Nephron progenitor cell (in vitro differentiated cells): Measurements from ENCODE around the gene TMEM81.

Source experiments
- DNase-seq: peaks from one replicate; pipeline ENCODE4 v3.0.0; 2021
- H3K27ac Mint-ChIP-seq: 2 replicates; pipeline ENCODE4 v1.8.0; 2021; ENCODE audit warnings: mild to moderate bottlenecking, moderate library complexity, mixed read lengths
- H3K27me3 Mint-ChIP-seq: 2 replicates; pipeline ENCODE4 v1.8.0; 2021; ENCODE audit warnings: mild to moderate bottlenecking, low read depth, mixed read lengths; ENCODE audit not compliant: poor library complexity
- H3K36me3 Mint-ChIP-seq: 2 replicates; pipeline ENCODE4 v1.8.0; 2021; ENCODE audit warnings: low read depth, mixed read lengths
- H3K4me1 Mint-ChIP-seq: 2 replicates; pipeline ENCODE4 v1.8.0; 2021; ENCODE audit warnings: mixed read lengths
- H3K4me3 Mint-ChIP-seq: 2 replicates; pipeline ENCODE4 v1.8.0; 2021; ENCODE audit warnings: mild to moderate bottlenecking, moderate library complexity, mixed read lengths
- H3K9me3 Mint-ChIP-seq: 2 replicates; pipeline ENCODE4 v1.8.0; 2021; ENCODE audit warnings: mild to moderate bottlenecking, moderate library complexity, mixed read lengths
- TF ChIP-seq, protein P1 (sequence below): fragments of 200-600 bp; sonication (generic); IDR thresholded peaks from 2 replicates; pipeline ENCODE4 v1.5.0; 2021; ENCODE audit warnings: antibody characterized with exemption

Gene TMEM81

GRCh38 chr1:205076245-205076761, 8.0 kb downstream of the TMEM81 start:
- no peaks in the 10 kb centered on the region for H3K36me3 Mint-ChIP-seq
- H3K27ac Mint-ChIP-seq, result no peak overlapping the region
- TF ChIP-seq, protein P1, sequence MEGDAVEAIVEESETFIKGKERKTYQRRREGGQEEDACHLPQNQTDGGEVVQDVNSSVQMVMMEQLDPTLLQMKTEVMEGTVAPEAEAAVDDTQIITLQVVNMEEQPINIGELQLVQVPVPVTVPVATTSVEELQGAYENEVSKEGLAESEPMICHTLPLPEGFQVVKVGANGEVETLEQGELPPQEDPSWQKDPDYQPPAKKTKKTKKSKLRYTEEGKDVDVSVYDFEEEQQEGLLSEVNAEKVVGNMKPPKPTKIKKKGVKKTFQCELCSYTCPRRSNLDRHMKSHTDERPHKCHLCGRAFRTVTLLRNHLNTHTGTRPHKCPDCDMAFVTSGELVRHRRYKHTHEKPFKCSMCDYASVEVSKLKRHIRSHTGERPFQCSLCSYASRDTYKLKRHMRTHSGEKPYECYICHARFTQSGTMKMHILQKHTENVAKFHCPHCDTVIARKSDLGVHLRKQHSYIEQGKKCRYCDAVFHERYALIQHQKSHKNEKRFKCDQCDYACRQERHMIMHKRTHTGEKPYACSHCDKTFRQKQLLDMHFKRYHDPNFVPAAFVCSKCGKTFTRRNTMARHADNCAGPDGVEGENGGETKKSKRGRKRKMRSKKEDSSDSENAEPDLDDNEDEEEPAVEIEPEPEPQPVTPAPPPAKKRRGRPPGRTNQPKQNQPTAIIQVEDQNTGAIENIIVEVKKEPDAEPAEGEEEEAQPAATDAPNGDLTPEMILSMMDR, result no peak
- no peak overlapping the region for H3K4me3 Mint-ChIP-seq
- DNase-seq, result no peak
- no peaks in the 10 kb centered on the region for H3K4me1 Mint-ChIP-seq
- no peaks in the 10 kb centered on the region for H3K9me3 Mint-ChIP-seq
- H3K27me3 Mint-ChIP-seq, result peaks cover 13% of the 10 kb centered on the region

DNA sequence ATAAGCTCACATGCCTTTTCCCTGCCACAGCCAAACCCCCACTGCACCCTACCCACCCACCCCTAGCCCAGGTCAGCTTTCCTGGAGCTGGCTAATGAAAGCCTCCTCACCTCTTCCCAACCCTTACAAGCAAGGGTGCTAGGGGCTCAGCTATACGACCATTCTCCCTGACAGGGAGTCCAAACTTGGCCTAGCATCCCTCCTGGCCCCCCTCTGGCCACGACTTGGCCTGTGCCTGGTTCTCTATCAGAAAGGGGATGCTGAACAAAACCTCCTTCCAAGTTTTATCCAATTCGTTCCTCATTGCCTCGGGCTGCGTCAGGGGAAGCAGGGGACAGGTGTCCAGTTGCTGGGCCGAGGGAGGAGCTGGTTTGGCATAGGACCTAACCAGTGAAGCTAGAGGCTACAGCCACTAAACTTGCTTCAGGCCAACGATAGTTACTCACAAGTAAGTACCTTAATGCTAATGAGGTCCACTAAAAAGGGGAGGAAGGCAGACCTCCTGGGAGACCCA, 8.6 kb downstream of the TMEM81 start:
- TF ChIP-seq, protein P1, result no peak
- no peaks in the 10 kb centered on the region for H3K36me3 Mint-ChIP-seq
- no peak overlapping the region for H3K27ac Mint-ChIP-seq
- no peak for DNase-seq
- H3K27me3 Mint-ChIP-seq, result peaks cover 16% of the 10 kb centered on the region
- no peaks in the 10 kb centered on the region for H3K9me3 Mint-ChIP-seq
- no peak overlapping the region for H3K4me3 Mint-ChIP-seq
- H3K4me1 Mint-ChIP-seq, result no peaks in the 10 kb centered on the region

- TF ChIP-seq, protein P1, result no peak
- no peaks in the 10 kb centered on the region for H3K36me3 Mint-ChIP-seq
- H3K27me3 Mint-ChIP-seq, result peaks cover 12% of the 10 kb centered on the region
- no peak overlapping the region for H3K27ac Mint-ChIP-seq
- H3K4me3 Mint-ChIP-seq, result no peak overlapping the region
- no peak for DNase-seq
- H3K9me3 Mint-ChIP-seq, result no peaks in the 10 kb centered on the region
- no peaks in the 10 kb centered on the region for H3K4me1 Mint-ChIP-seq
Measured at GRCh38 chr1:205074513-205074912, 9.7 kb downstream of the TMEM81 start.

DNA sequence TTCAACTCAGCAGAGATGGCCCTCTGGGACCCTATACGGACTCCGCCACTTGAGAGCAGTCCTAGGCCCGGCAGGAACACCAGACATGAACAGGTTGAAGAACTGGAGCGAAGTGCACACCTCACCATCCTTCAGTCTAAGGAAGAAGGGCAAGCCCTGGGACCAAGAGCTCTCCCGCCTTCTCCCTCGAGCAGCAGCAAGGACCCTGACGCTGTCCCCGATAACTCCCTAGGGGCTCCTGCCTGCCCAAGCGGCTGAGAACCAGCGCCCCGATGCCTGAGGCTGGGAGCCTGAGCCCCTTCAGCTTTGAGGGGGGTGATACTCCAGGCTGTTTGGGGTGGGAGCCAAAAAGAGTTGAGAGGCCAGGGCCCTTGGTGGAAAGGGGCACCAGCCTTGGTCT, 10.2 kb downstream of the TMEM81 start:
- no peaks in the 10 kb centered on the region for H3K9me3 Mint-ChIP-seq
- TF ChIP-seq, protein P1, result no peak

GRCh38 chr1:205073511-205073910, 10.7 kb downstream of the TMEM81 start:
- Mint-ChIP-seq H3K9me3 (no peaks in the 10 kb centered on the region), H3K4me3 (no peak overlapping the region), H3K4me1 (no peaks in the 10 kb centered on the region), H3K27ac (no peak overlapping the region), H3K27me3 (peaks cover 12% of the 10 kb centered on the region), H3K36me3 (no peaks in the 10 kb centered on the region)
- DNase-seq, result no peak
- TF ChIP-seq, protein P1, result no peak

More for the DNA sequence above, 10.2 kb downstream of the TMEM81 start:
- H3K27ac Mint-ChIP-seq, result no peak overlapping the region
- peaks cover 12% of the 10 kb centered on the region for H3K27me3 Mint-ChIP-seq
- H3K4me3 Mint-ChIP-seq, result no peak overlapping the region
- H3K36me3 Mint-ChIP-seq, result no peaks in the 10 kb centered on the region
- no peak for DNase-seq
- H3K4me1 Mint-ChIP-seq, result no peaks in the 10 kb centered on the region

GRCh38 chr1:205072881-205073280, 11.4 kb downstream of the TMEM81 start:
- H3K4me3 Mint-ChIP-seq, result no peak overlapping the region
- no peaks in the 10 kb centered on the region for H3K36me3 Mint-ChIP-seq
- DNase-seq, result no peak
- TF ChIP-seq, protein P1, result no peak
- no peaks in the 10 kb centered on the region for H3K4me1 Mint-ChIP-seq
- H3K9me3 Mint-ChIP-seq, result no peaks in the 10 kb centered on the region
- no peak overlapping the region for H3K27ac Mint-ChIP-seq
- peaks cover 12% of the 10 kb centered on the region for H3K27me3 Mint-ChIP-seq
